H1 (cell line): ENCODE data around the gene ZBTB25.

Experiments
- CREB1 ChIP-seq: IDR thresholded peaks from 2 replicates; pipeline ENCODE4 v1.6.1; 2012; ENCODE audit warnings: inconsistent platforms
- JUND ChIP-seq: IDR thresholded peaks from 2 replicates; pipeline ENCODE4 v1.6.1; 2011; ENCODE audit warnings: mild to moderate bottlenecking, improper control_type of control experiment, low read length
- NRF1 ChIP-seq: IDR thresholded peaks from 2 replicates; pipeline ENCODE4 v1.6.1; 2011; ENCODE audit warnings: mild to moderate bottlenecking, low read depth, low read length, improper control_type of control experiment
- POLR2A ChIP-seq, 2 experiments: IDR thresholded peaks; 1 replicate in 1 of 2; 2 replicates in 1 of 2; pipeline ENCODE4 v1.6.1; 2011; ENCODE audit warnings: low read depth in 2 of 2, low read length in 2 of 2, mild to moderate bottlenecking in 2 of 2; ENCODE audit errors: control extremely low read depth in 1 of 2
- POLR2AphosphoS5 ChIP-seq: IDR thresholded peaks from 2 replicates; pipeline ENCODE4 v1.6.1; 2011; ENCODE audit warnings: low read depth, low read length
- SAP30 ChIP-seq: fragments of 300-600 bp; sonication (generic); IDR thresholded peaks from 2 replicates; pipeline ENCODE4 v1.7.1; 2012; ENCODE audit warnings: low read length, moderate library complexity, mild to moderate bottlenecking, inconsistent platforms; ENCODE audit not compliant: insufficient read depth, insufficient replicate concordance
- SUZ12 ChIP-seq: fragments of 200-600 bp; sonication (generic); IDR thresholded peaks from 2 replicates; pipeline ENCODE4 v1.6.1; 2012; ENCODE audit warnings: mild to moderate bottlenecking, inconsistent platforms, low read length, moderate library complexity, mixed read lengths
- TAF1 ChIP-seq: IDR thresholded peaks from 2 replicates; pipeline ENCODE4 v1.6.1; 2011; ENCODE audit warnings: mild to moderate bottlenecking, low read depth, low read length
- TBP ChIP-seq: IDR thresholded peaks from 2 replicates; pipeline ENCODE4 v1.6.1; 2011; ENCODE audit warnings: low read depth, low read length, improper control_type of control experiment
- TCF12 ChIP-seq: IDR thresholded peaks from 2 replicates; pipeline ENCODE4 v1.6.1; 2011; ENCODE audit warnings: low read depth, mild to moderate bottlenecking, low read length
- YY1 ChIP-seq: IDR thresholded peaks from 2 replicates; pipeline ENCODE4 v1.6.1; 2011; ENCODE audit warnings: low read depth, mild to moderate bottlenecking, low read length
- TF ChIP-seq, protein P1 (sequence below), 3 experiments: IDR thresholded peaks; 1 replicate in 2 of 3; 2 replicates in 1 of 3; pipeline versions ENCODE4 v1.5.1 to v1.6.1; 2011; ENCODE audit warnings: low read length in 3 of 3, mild to moderate bottlenecking in 3 of 3, inconsistent platforms in 2 of 3, low read depth in 1 of 3, moderate library complexity in 1 of 3; ENCODE audit not compliant: insufficient read depth in 1 of 3; ENCODE audit errors: control extremely low read depth in 1 of 3
- TF ChIP-seq, protein P2 (sequence below): IDR thresholded peaks from 2 replicates; pipeline ENCODE4 v1.6.1; 2012; ENCODE audit warnings: low read length, inconsistent platforms
- TF ChIP-seq, protein P3 (sequence below): IDR thresholded peaks from 2 replicates; pipeline ENCODE4 v1.6.1; 2011; ENCODE audit warnings: low read depth, mild to moderate bottlenecking, low read length; ENCODE audit not compliant: insufficient read depth

DNA sequence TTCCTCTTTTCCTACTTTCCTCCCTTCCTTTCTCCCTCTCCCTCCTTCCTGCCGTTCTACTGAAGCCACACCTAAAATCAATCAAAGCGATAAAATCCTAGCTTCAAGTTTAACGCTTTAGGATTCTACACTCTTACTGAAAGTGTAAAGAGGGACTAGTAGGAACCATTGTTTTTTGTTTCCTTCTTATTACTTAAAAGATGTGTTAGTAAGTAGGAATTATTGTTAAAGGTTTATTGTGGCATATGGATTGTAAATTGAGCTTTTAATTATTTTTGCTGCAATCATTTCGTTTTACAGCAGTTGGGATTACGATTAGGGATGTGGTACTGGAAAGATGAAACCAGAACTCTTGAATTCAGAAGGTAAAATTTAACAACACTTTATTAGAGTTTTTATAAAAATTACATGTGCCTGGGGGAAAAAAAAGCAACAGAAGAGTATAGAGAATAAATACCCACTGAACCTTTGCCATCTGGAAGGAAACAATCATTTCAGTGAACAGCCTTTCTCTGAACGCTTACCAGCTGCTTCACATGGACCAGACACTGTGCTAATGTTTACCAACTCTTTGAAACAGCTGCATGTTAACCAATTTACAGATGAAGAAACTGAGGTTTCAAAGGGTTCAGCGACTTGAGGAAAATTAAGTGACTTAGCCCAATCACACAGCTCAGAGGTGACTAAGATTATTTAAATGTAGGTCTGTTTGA, 47.1 kb upstream of the ZBTB25 start:
- TF ChIP-seq, protein P1, sequence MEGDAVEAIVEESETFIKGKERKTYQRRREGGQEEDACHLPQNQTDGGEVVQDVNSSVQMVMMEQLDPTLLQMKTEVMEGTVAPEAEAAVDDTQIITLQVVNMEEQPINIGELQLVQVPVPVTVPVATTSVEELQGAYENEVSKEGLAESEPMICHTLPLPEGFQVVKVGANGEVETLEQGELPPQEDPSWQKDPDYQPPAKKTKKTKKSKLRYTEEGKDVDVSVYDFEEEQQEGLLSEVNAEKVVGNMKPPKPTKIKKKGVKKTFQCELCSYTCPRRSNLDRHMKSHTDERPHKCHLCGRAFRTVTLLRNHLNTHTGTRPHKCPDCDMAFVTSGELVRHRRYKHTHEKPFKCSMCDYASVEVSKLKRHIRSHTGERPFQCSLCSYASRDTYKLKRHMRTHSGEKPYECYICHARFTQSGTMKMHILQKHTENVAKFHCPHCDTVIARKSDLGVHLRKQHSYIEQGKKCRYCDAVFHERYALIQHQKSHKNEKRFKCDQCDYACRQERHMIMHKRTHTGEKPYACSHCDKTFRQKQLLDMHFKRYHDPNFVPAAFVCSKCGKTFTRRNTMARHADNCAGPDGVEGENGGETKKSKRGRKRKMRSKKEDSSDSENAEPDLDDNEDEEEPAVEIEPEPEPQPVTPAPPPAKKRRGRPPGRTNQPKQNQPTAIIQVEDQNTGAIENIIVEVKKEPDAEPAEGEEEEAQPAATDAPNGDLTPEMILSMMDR (IDR thresholded peaks at IDR 0.05; ENCODE audit: control extremely low read depth in 1 of 3, insufficient read depth in 1 of 3, low read depth in 1 of 3, low read length in 3 of 3), result no peak
- no peak for TF ChIP-seq POLR2A (IDR thresholded peaks at IDR 0.05; ENCODE audit: control extremely low read depth in 1 of 2, low read depth in 2 of 2, low read length in 2 of 2)
- TF ChIP-seq POLR2AphosphoS5, result no peak
- TF ChIP-seq TBP, result no peak
- TF ChIP-seq SUZ12, result no peak
- no peak for TF ChIP-seq SAP30
- TF ChIP-seq, protein P2, sequence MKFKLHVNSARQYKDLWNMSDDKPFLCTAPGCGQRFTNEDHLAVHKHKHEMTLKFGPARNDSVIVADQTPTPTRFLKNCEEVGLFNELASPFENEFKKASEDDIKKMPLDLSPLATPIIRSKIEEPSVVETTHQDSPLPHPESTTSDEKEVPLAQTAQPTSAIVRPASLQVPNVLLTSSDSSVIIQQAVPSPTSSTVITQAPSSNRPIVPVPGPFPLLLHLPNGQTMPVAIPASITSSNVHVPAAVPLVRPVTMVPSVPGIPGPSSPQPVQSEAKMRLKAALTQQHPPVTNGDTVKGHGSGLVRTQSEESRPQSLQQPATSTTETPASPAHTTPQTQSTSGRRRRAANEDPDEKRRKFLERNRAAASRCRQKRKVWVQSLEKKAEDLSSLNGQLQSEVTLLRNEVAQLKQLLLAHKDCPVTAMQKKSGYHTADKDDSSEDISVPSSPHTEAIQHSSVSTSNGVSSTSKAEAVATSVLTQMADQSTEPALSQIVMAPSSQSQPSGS, result no peak
- no peak for TF ChIP-seq CREB1
- no peak for TF ChIP-seq TAF1
- no peak for TF ChIP-seq TCF12
- TF ChIP-seq, protein P3, sequence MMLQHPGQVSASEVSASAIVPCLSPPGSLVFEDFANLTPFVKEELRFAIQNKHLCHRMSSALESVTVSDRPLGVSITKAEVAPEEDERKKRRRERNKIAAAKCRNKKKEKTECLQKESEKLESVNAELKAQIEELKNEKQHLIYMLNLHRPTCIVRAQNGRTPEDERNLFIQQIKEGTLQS, result no peak
- no peak for TF ChIP-seq YY1
- TF ChIP-seq JUND, result no peak
- TF ChIP-seq NRF1, result no peak
